Stimulated activated CD8-positive, alpha-beta memory T cell treated with anti-CD3 and anti-CD28 coated beads, Interleukin-7, amount 100 ng/mL, for 48 hours (primary cell): ENCODE data around the gene ARL4A.
"Not testable (repeated sequence)": the region's sequence is repeated elsewhere in the genome, so short reads cannot be mapped to it uniquely, and the experiment has no call there.

Experiments used
- DNase-seq, 2 donors: peaks; one replicate each; pipeline ENCODE4 v3.0.0-alpha.2; 2020; ENCODE audit warnings: low read depth in 1 of 2; ENCODE audit errors: extremely low read depth in 1 of 2

The ARL4A gene

GRCh38 chr7:12686891-12687717, at the start of gene ARL4A:
TSS of gene ARL4A (plus strand) at chr7:12687633. CDS start at chr7:12688255, 622 bp downstream.
- DNase-seq, result peak; percentile 79 to 94

- no peak for DNase-seq
Observed at GRCh38 chr7:12637819-12638592, 49.4 kb upstream of the ARL4A start.

- no peak for DNase-seq
Observed at GRCh38 chr7:12638851-12639456, 48.5 kb upstream of the ARL4A start.

GRCh38 chr7:12640299-12641096, 46.9 kb upstream of the ARL4A start:
- no peak for DNase-seq

- no peak for DNase-seq
Observed at GRCh38 chr7:12641196-12641595, 46.2 kb upstream of the ARL4A start.

- no peak for DNase-seq
Observed at GRCh38 chr7:12642508-12642907, 44.9 kb upstream of the ARL4A start.

- no peak for DNase-seq
Observed at GRCh38 chr7:12643001-12643643, 44.3 kb upstream of the ARL4A start.

GRCh38 chr7:12643644-12644043, 43.8 kb upstream of the ARL4A start:
- DNase-seq, result no peak

GRCh38 chr7:12645212-12645611, 42.2 kb upstream of the ARL4A start:
- not testable (repeated sequence) for DNase-seq

GRCh38 chr7:12646139-12646538, 41.3 kb upstream of the ARL4A start:
- DNase-seq, result no peak

- no peak for DNase-seq
Observed at GRCh38 chr7:12647364-12648219, 39.8 kb upstream of the ARL4A start.

GRCh38 chr7:12648704-12649261, 38.6 kb upstream of the ARL4A start:
- no peak for DNase-seq

GRCh38 chr7:12649348-12649747, 38.1 kb upstream of the ARL4A start:
- DNase-seq, result no peak

GRCh38 chr7:12650080-12650479, 37.4 kb upstream of the ARL4A start:
- no peak for DNase-seq

GRCh38 chr7:12653110-12653509, 34.3 kb upstream of the ARL4A start:
- DNase-seq, result no peak

- DNase-seq, result no peak
Observed at GRCh38 chr7:12653518-12653917, 33.9 kb upstream of the ARL4A start.

GRCh38 chr7:12655161-12655560, 32.3 kb upstream of the ARL4A start:
- no peak for DNase-seq

- DNase-seq, result not testable (repeated sequence)
Observed at GRCh38 chr7:12660423-12660822, 27.0 kb upstream of the ARL4A start.

GRCh38 chr7:12660986-12661385, 26.4 kb upstream of the ARL4A start:
- DNase-seq, result not testable (repeated sequence)
